SHP77 treated with DMSO at 0.1 percent for 48 hours (cell line): Measurements from ENCODE around the gene OR2S2.

Experiments used
- DNase-seq: peaks from one replicate; lab custom pipeline; 2025; lab: John Stamatoyannopoulos, UW

OR2S2 gene

DNA sequence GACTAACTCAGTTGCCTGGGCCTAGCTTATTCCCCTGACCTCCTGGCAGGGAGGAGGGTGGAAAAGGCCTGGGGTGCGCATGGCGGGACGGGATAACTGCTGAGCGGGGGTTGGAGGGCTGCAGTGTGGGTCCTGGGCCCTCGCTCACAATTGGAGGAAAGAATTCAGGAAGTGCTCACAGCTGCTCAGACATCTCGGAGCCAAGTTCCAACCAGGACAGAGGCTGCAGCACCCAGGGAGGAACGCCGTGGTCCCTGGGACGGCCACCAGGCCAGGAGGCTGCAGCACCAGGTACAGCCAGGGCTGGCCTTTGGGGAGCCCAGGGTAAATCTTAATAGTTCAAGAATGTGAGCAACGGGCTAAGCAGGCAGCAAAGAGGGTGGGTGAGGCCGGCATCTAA lies 48.7 kb downstream of the OR2S2 start, which contains the start of gene SPAAR:
SPAAR (plus strand) TSS at position 217 of the 400 bp plus-strand sequence. CDS start 974 bp downstream, outside the sequence.
- no peak for DNase-seq

- no peak for DNase-seq
Observed at GRCh38 chr9:35908504-35909125, 49.3 kb downstream of the OR2S2 start.

- no peak for DNase-seq
Observed at GRCh38 chr9:35907711-35908503, 50.0 kb downstream of the OR2S2 start.
